Stimulated activated naive B cell treated with anti-CD40 and anti-IgM and Interleukin-4, amounts not matched to agents 10 μg/mL and 1 μg/mL and 100 μg/mL, for 72 hours (primary cell): ENCODE measurements around the gene BTBD6.
A peak's percentile ranks its signal among the peaks of the same experiment; 100 is the strongest.

ENCODE experiments used
- ATAC-seq, 2 donors: fragments of 150-1000 bp; cut with Tn5 transposase; replicated peaks; 2 replicates each; pipeline ENCODE4 v1.10.0; 2021; ENCODE audit warnings: moderate library complexity in 1 of 2
- DNase-seq: peaks from one replicate; pipeline ENCODE4 v3.0.0; 2021
- H3K27ac Mint-ChIP-seq: one replicate; pipeline ENCODE4 v1.8.0; 2022; ENCODE audit warnings: mild to moderate bottlenecking, mixed read lengths
- H3K27me3 Mint-ChIP-seq, 2 donors: one replicate each; pipeline ENCODE4 v1.8.0; 2022; ENCODE audit warnings: mixed read lengths in 2 of 2
- H3K36me3 Mint-ChIP-seq, 2 donors: one replicate each; pipeline ENCODE4 v1.8.0; 2022; ENCODE audit warnings: mixed read lengths in 2 of 2, mild to moderate bottlenecking in 1 of 2
- H3K4me1 Mint-ChIP-seq, 2 donors: one replicate each; pipeline ENCODE4 v1.8.0; 2022; ENCODE audit warnings: mixed read lengths in 2 of 2, mild to moderate bottlenecking in 1 of 2
- H3K4me3 Mint-ChIP-seq, 2 donors: one replicate each; pipeline ENCODE4 v1.8.0; 2022; ENCODE audit warnings: mild to moderate bottlenecking in 2 of 2, mixed read lengths in 2 of 2, moderate library complexity in 1 of 2
- H3K9me3 Mint-ChIP-seq, 2 donors: one replicate each; pipeline ENCODE4 v1.8.0; 2022; ENCODE audit warnings: mixed read lengths in 2 of 2, mild to moderate bottlenecking in 1 of 2

Gene BTBD6

DNA sequence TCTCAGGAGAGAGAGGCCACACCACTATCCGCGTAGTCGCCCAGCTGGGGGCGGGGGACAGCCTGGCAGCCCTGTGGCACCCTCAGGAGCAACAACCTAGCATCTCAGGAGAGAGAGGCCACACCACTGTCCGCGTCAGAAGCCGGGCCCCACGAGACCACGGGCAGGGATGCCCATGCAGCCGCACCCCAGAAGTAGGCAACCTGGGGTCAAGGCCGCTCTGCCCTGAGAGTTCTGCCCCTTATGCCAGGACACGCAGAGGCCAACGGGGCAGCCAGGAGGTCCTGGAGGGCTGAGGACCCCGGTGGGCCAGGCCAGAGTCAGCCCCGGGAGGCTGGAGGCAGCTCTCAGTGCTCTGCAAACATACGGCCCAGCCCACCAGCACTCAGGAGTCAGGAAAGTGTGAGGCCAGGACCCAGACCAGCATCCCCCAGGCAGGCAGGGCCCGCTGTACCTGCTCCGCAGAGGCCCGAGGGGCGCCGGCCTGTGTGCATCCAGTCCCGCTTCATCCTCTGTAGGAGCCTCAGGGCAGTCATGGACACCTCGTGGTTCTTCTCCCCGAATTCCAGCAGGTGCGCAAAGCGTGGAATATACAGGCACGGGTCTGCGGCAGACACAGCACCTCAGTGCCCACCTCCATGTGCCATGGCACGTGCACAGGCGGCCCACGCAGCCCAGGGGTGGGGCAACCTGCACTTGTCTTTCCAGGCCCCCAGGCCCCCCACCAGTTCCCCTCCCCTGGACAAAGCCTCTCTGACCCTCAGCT, 7.3 kb upstream of the BTBD6 start:
- Mint-ChIP-seq H3K4me1 (peaks cover 6 to 10% of the 10 kb centered on the region in 2 donors), H3K9me3 (no peaks in the 10 kb centered on the region), H3K36me3 (peaks cover 10% of the 10 kb centered on the region in 2 donors), H3K4me3 (no peak overlapping the region), H3K27me3 (no peaks in the 10 kb centered on the region), H3K27ac (no peak overlapping the region)
- no peak for ATAC-seq
- no peak for DNase-seq

DNA sequence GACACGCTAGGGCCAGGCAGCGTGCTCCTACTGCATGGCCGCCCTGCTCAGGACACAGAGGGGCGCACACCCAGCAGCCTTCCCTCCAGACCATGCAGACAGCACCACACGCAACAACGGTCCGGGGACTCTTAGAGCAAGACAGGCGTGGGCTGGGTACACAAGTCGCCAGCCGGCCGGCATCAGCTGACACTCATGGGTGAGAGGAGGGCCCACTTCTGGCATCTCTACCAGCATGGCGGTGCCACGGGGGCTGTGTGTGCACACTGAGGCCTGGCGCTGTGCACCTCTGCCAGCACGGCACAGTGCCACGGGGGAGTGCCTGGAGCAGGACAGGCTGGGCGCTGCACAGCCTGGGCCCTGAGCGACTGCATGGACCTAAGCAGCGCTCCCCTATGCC, 6.7 kb upstream of the BTBD6 start:
- H3K4me3 Mint-ChIP-seq, result no peak overlapping the region
- no peak overlapping the region for H3K27ac Mint-ChIP-seq
- H3K9me3 Mint-ChIP-seq, result no peaks in the 10 kb centered on the region
- ATAC-seq (no peak), DNase-seq (no peak)
- no peaks in the 10 kb centered on the region for H3K27me3 Mint-ChIP-seq
- H3K36me3 Mint-ChIP-seq, result peaks cover 10 to 13% of the 10 kb centered on the region in 2 donors
- peaks cover 7 to 10% of the 10 kb centered on the region in 2 donors for H3K4me1 Mint-ChIP-seq

DNA sequence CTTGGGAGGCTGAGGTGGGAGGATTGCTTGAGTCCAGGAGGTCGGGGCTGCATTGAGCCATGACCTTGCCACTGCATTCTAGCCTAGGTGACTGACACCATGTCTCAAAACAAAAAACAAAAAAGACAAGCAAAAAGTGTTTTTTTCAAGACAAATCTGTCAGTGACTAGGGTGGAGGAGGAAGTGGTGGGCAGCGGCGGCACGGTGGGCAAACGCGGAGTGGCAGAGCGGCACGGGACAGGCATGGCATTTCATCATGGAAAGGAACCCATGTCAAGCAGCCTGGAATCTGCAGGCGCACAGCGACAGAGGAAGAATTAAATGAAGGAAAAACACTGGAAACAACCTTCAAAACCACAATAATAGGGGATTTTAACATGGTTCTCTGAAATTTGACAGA, 4.0 kb upstream of the BTBD6 start:
- Mint-ChIP-seq H3K4me1 (peaks cover 18 to 28% of the 10 kb centered on the region in 2 donors), H3K27me3 (no peaks in the 10 kb centered on the region), H3K36me3 (peaks cover 13 to 18% of the 10 kb centered on the region in 2 donors), H3K27ac (no peak overlapping the region), H3K9me3 (no peaks in the 10 kb centered on the region), H3K4me3 (no peak overlapping the region)
- no peak for ATAC-seq
- DNase-seq, result no peak

DNA sequence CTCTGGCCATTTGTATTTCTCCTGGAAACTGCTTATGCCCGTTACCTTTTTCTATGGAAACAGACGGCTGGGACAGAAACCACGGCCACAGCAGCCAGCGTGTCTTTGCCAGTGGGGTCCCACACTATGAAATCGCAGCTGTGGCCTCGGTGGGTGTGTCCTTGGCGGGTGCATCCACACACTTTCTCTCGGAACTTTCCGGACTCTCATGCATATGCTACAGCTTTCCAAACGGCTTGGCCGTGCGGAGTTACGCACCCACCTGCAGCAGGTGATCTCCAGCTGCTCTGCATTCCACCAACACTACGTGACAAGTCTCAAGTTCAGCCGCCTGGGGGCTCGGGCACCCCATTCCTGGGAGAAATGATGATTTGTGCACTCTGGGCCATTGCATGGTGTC, 1.3 kb upstream of the BTBD6 start:
- H3K4me1 Mint-ChIP-seq, result peaks cover 41 to 52% of the 10 kb centered on the region in 2 donors
- H3K27me3 Mint-ChIP-seq, result no peaks in the 10 kb centered on the region
- ATAC-seq, result no peak
- H3K27ac Mint-ChIP-seq, result no peak overlapping the region
- H3K4me3 Mint-ChIP-seq, result no peak overlapping the region
- DNase-seq, result no peak
- H3K36me3 Mint-ChIP-seq, result peaks cover 25 to 41% of the 10 kb centered on the region in 2 donors
- H3K9me3 Mint-ChIP-seq, result no peaks in the 10 kb centered on the region

DNA sequence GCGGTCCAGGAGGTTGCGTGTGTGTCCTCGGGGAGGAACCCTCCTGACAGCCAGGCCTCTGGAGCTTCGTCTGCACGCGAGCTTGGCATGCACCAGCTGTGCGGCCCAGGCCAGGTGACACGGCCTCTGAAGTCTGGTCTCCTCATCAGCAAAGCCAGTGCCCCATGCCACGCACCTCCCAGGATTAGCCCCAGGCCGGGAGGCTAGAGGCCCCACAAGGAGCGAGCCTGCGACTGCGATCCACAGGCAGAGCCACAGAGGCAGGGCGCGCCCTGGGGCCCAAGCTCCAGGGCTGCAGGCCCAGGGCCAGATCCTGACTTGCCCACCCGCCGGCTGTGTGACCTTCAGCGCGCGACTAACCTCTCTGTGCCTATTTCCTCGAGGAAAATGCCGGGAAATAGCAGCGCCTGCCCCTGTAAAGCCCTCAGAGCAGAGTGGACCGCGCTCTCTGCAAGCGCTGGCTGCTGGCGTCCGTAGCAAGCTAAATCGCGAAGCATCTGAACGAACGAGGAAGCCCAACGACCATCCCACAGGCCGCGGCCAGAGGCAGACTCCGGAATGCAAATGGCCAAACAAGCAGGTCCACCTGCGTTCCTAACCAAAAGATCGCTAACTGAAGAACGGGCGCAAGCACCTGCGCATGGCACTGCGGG, 492 bp upstream of the BTBD6 start:
- H3K4me3 Mint-ChIP-seq, result peak overlapping the region; percentile 85 to 88
- no peaks in the 10 kb centered on the region for H3K27me3 Mint-ChIP-seq
- no peak for ATAC-seq
- H3K4me1 Mint-ChIP-seq, result peaks cover 41 to 53% of the 10 kb centered on the region in 2 donors
- H3K36me3 Mint-ChIP-seq, result peaks cover 26 to 48% of the 10 kb centered on the region in 2 donors
- DNase-seq, result no peak
- peak overlapping the region; percentile 82 for H3K27ac Mint-ChIP-seq
- H3K9me3 Mint-ChIP-seq, result no peaks in the 10 kb centered on the region

DNA sequence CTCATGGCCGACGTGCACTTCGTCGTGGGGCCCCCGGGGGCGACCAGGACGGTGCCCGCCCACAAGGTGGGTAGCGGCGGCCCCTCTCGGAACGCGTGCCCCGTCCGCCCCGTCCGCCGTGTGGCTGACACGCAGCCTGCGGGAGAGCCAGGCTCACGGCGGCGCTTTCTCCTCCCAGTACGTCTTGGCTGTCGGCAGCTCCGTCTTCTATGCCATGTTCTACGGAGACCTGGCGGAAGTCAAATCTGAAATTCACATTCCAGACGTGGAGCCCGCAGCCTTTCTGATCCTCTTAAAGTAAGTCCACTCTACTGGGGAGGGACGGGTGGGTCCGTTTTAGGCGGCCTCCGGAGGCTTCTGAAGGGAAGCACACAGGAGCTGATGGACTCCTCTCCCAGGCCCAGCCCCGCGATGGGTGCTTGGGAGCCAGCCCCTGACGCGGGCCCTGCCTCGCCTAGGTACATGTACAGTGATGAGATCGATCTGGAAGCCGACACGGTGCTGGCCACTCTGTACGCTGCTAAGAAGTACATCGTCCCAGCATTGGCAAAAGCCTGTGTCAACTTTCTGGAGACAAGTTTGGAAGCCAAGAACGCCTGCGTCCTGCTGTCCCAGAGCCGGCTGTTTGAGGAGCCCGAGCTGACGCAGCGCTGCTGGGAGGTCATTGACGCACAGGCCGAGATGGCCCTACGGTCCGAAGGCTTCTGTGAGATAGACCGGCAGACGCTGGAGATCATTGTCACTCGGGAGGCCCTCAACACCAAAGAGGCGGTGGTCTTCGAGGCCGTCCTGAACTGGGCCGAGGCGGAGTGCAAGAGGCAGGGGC, 1.1 kb downstream of the BTBD6 start:
- peak overlapping the region; percentile 31 for H3K27ac Mint-ChIP-seq
- no peaks in the 10 kb centered on the region for H3K27me3 Mint-ChIP-seq
- DNase-seq, result no peak
- no peak for ATAC-seq
- H3K4me3 Mint-ChIP-seq, result peak overlapping the region; percentile 71 to 74
- peaks cover 24 to 56% of the 10 kb centered on the region in 2 donors for H3K36me3 Mint-ChIP-seq
- peaks cover 45 to 49% of the 10 kb centered on the region in 2 donors for H3K4me1 Mint-ChIP-seq
- H3K9me3 Mint-ChIP-seq, result no peaks in the 10 kb centered on the region

DNA sequence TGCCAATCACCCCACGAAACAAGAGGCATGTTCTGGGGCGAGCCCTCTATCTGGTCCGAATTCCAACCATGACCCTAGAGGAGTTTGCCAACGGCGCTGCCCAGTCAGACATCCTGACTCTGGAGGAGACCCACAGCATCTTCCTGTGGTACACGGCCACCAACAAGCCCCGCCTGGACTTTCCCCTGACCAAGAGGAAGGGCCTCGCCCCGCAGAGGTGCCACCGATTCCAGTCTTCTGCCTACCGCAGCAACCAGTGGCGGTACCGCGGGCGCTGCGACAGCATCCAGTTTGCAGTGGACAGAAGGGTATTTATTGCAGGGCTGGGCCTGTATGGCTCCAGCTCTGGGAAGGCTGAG, 1.7 kb downstream of the BTBD6 start:
- H3K36me3 Mint-ChIP-seq, result peaks cover 23 to 52% of the 10 kb centered on the region in 2 donors
- peak overlapping the region; percentile 47 for H3K27ac Mint-ChIP-seq
- H3K4me1 Mint-ChIP-seq, result peaks cover 47 to 51% of the 10 kb centered on the region in 2 donors
- H3K4me3 Mint-ChIP-seq, result peak overlapping the region; percentile 30 to 48
- H3K9me3 Mint-ChIP-seq, result no peaks in the 10 kb centered on the region
- ATAC-seq (no peak), DNase-seq (no peak)
- no peaks in the 10 kb centered on the region for H3K27me3 Mint-ChIP-seq

DNA sequence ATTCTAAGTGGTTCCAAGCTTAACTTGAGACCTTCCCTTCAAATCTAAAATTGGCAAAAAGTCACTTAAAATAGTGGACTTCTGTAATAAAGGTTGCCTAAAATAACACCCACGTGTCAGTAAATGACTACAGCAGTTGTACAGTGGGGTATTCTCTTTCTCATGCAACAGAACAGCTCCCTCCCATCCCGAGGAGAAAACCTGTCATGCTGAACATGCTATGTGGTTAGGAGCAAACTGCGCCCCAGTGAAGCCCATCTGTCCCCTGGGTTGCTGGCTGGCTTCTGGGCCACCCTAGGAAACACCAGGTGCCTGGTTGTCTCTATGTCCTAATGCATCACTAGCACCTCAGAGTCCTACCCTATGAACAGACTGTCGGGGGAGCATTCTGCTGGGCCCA, 2.7 kb downstream of the BTBD6 start:
- no peak overlapping the region for H3K4me3 Mint-ChIP-seq
- H3K4me1 Mint-ChIP-seq, result peaks cover 47 to 55% of the 10 kb centered on the region in 2 donors
- no peaks in the 10 kb centered on the region for H3K27me3 Mint-ChIP-seq
- H3K27ac Mint-ChIP-seq, result peak overlapping the region; percentile 42
- no peaks in the 10 kb centered on the region for H3K9me3 Mint-ChIP-seq
- peak in 1 of 2 donors; percentile 6 for ATAC-seq
- H3K36me3 Mint-ChIP-seq, result peaks cover 19 to 52% of the 10 kb centered on the region in 2 donors
- DNase-seq, result no peak

DNA sequence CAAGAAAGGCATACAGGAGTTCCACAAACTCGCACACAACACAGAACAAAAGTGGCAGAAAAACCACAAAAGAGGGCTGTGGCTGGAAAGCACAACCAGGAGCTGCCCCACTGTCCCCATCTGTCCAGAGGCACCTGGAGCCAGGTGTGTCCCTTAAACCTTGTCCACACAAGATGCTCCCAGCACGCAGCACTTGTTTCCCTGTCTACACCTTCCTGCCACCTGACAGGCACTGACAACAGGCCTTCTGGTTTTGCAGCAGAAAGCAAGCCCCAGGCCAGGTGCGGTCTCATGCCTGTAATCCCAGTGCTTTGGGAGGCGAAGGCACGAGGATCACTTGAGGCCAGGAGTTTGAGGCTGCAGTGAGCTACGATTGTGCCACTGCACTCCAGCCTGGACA, 3.6 kb downstream of the BTBD6 start:
- no peaks in the 10 kb centered on the region for H3K9me3 Mint-ChIP-seq
- no peaks in the 10 kb centered on the region for H3K27me3 Mint-ChIP-seq
- H3K27ac Mint-ChIP-seq, result no peak overlapping the region
- peaks cover 16 to 50% of the 10 kb centered on the region in 2 donors for H3K36me3 Mint-ChIP-seq
- H3K4me3 Mint-ChIP-seq, result no peak overlapping the region
- ATAC-seq (no peak), DNase-seq (no peak)
- peaks cover 44 to 53% of the 10 kb centered on the region in 2 donors for H3K4me1 Mint-ChIP-seq

DNA sequence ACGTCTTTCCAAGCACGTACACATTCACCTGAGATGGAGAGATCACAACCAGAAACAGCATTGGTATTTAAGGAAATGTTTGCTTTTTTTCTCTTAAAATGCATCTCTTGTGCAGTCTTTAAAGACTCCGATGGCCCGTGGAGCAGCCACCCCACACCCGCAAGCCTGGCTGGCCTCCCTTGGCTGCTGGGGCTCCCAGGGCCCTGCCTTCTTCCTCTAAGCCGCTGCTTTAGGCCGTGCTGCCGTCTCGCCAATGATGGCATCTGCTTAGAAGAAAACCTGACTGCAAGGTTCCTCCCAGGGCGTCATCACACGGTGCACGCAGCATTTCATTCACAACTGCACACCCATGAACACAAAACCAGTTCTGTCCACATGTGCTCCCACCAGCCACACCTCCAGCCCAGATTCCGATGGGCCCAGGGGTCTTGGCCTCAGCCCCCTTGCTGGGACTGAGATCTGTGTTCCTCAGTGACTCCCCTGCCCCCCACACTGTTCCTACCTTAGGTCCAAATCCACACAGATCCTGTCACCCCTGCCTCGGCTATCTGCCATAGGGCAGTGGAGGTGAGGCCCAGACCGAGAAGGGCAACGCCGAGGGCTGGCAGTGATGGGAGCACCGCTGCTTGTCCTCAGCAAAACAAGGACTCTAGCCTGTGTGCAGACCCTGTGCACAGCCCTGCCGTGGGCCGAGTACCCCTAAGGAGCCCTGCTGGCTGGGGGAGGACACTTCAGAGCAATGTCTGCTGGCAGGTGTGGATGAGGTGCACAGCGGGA, 4.4 kb downstream of the BTBD6 start:
- H3K4me3 Mint-ChIP-seq, result no peak overlapping the region
- DNase-seq (no peak), ATAC-seq (no peak)
- H3K9me3 Mint-ChIP-seq, result no peaks in the 10 kb centered on the region
- no peak overlapping the region for H3K27ac Mint-ChIP-seq
- H3K4me1 Mint-ChIP-seq, result peaks cover 43 to 45% of the 10 kb centered on the region in 2 donors
- H3K36me3 Mint-ChIP-seq, result peaks cover 16 to 45% of the 10 kb centered on the region in 2 donors
- H3K27me3 Mint-ChIP-seq, result no peaks in the 10 kb centered on the region

DNA sequence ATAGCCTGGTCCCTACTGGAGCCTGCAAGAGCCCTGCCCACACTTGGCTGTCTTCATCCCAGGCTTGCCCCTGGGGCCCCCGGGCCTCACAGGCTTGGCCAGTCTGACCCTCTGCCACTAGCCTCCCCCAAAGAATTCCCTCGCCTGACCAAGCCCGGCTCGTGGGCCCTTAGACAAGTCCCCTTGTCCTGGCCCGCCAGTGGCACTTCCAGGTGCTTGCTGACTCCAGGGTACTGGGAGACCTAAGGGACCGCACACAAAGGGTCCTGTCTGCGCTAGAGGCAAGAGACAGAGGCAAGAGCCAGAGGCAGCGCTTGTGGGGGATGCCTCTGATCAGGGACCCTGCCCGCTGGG, 5.0 kb downstream of the BTBD6 start:
- H3K27me3 Mint-ChIP-seq, result no peaks in the 10 kb centered on the region
- peaks cover 16 to 45% of the 10 kb centered on the region in 2 donors for H3K36me3 Mint-ChIP-seq
- no peak overlapping the region for H3K4me3 Mint-ChIP-seq
- no peak for DNase-seq
- ATAC-seq, result no peak
- H3K9me3 Mint-ChIP-seq, result no peaks in the 10 kb centered on the region
- H3K4me1 Mint-ChIP-seq, result peaks cover 40 to 41% of the 10 kb centered on the region in 2 donors
- H3K27ac Mint-ChIP-seq, result no peak overlapping the region

DNA sequence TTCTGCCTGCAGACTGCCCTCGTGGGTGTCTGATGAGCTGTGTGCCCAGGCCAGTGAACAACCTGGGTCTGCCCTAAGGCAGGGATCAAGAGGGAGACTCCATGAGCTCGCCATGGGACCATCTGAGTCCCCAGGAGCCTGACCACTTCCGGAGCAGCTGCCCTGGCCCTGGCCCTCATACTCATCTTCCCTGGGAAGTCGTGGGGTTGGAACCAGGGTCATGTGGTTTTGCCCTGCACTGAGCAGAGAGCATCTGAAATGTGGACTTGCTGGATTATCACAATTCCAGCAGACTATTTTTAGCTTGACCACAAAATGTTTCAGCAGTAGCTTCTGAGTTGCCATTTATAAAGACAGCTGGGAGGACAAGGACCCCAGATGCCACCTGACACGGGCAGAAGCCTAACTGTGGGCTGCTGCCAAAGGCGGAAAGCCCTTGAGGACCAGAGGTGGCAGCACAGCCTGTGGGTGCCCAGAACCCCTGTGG, 6.7 kb downstream of the BTBD6 start:
- DNase-seq (no peak), ATAC-seq (peak in 1 of 2 donors; percentile 9)
- H3K27ac Mint-ChIP-seq, result no peak overlapping the region
- H3K36me3 Mint-ChIP-seq, result peaks cover 12 to 38% of the 10 kb centered on the region in 2 donors
- H3K4me3 Mint-ChIP-seq, result no peak overlapping the region
- H3K4me1 Mint-ChIP-seq, result peaks cover 33 to 36% of the 10 kb centered on the region in 2 donors
- no peaks in the 10 kb centered on the region for H3K9me3 Mint-ChIP-seq
- no peaks in the 10 kb centered on the region for H3K27me3 Mint-ChIP-seq

DNA sequence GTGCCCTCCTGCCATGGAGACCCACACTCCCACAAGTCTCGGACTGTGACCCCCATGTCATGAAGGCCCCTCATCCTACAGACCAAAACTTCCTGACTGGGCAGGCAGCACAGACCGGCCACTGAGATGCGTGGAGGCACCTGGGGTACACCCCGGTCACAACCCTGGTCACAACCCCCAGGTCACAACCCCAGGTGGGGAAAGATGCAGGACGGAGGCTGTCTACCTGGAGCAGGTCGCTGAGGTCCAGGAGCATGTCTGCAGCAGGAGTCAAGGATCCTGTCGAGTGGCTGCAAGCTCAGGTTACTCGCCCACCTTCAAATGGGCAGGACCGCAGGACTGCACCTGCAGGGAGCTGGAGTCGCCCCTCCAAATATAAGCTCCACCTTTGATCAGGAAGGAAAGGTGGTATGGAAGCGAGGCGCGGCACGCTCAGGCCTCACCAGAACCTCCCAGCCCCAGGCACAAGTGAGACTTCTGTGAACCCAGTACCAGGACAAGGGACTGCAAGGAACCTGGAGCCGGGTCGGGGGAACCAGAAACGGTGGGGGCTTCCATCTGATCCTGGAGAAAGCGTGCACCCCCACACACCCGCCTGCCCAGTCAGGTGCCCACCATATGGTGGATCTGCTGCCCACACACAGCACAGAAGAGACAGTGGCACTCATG, 8.1 kb downstream of the BTBD6 start:
- Mint-ChIP-seq H3K36me3 (peaks cover 4 to 27% of the 10 kb centered on the region in 2 donors), H3K27me3 (no peaks in the 10 kb centered on the region), H3K4me3 (no peak overlapping the region), H3K9me3 (no peaks in the 10 kb centered on the region), H3K27ac (no peak overlapping the region), H3K4me1 (peaks cover 20 to 23% of the 10 kb centered on the region in 2 donors)
- DNase-seq (no peak), ATAC-seq (no peak)
